IMR-90 (cell line): ENCODE data around the gene CDH23. TPM values are rescaled to one million over a fixed set of nuclear protein-coding genes. Genes with fewer than 3 reads are reported as not detected.

Experiments used
- ATAC-seq: fragments of 200-7000 bp; cut with Tn5 transposase; 2 replicates; pipeline ENCODE4 v1.9.1; 2020; ENCODE audit warnings: low read depth, mild to moderate bottlenecking, moderate library complexity
- BruUV-seq: library from RNA; stranded (reverse); fragments of 400-500 nt; replicated peaks from 2 replicates; lab custom pipeline; 2021; lab: Mats Ljungman, UMichigan
- CTCF ChIA-PET: fragments of 300-600 bp; formaldehyde crosslinking; extraction: SDS; loops from one replicate; lab custom pipeline; 2021; ENCODE audit warnings: antibody characterized with exemption; lab: Yijun Ruan, JAX
- POLR2A ChIA-PET: fragments of 300-600 bp; sonication (Branson Sonifier 250); formaldehyde crosslinking; loops from one replicate; lab custom pipeline; 2022; ENCODE audit warnings: antibody characterized with exemption; ENCODE audit not compliant: unreplicated experiment; lab: Charles Lee
- DNase-seq: peaks from one replicate; pipeline ENCODE4 v3.0.0; 2013
- H2AFZ ChIP-seq: replicated peaks from 2 replicates; pipeline ENCODE3; 2013; ENCODE audit warnings: low read length, mild to moderate bottlenecking; ENCODE audit not compliant: poor library complexity
- H2AK5ac ChIP-seq: 2 replicates; pipeline ENCODE4 v1.6.1; 2013; ENCODE audit warnings: low read depth, low read length, inconsistent platforms
- H2AK9ac ChIP-seq: replicated peaks from 2 replicates; pipeline ENCODE3; 2013; ENCODE audit warnings: mild to moderate bottlenecking, low read depth, low read length, moderate library complexity; ENCODE audit not compliant: poor library complexity
- H2BK120ac ChIP-seq: 2 replicates; pipeline ENCODE4 v1.6.1; 2013; ENCODE audit warnings: low read depth, low read length, inconsistent platforms
- H2BK15ac ChIP-seq: 3 replicates; pipeline ENCODE4 v1.6.1; 2013; ENCODE audit warnings: low read depth, low read length, inconsistent platforms
- H2BK20ac ChIP-seq: 2 replicates; pipeline ENCODE4 v1.6.1; 2013; ENCODE audit warnings: low read depth, mild to moderate bottlenecking, inconsistent platforms, low read length, moderate library complexity
- H2BK5ac ChIP-seq: 2 replicates; pipeline ENCODE4 v1.6.1; 2013; ENCODE audit warnings: mild to moderate bottlenecking, low read depth, low read length, inconsistent platforms; ENCODE audit not compliant: poor library complexity, severe bottlenecking
- H3K14ac ChIP-seq: replicated peaks from 2 replicates; pipeline ENCODE4 v1.6.1; 2013; ENCODE audit warnings: low read depth, low read length, inconsistent platforms
- H3K18ac ChIP-seq: 2 replicates; pipeline ENCODE4 v1.6.1; 2013; ENCODE audit warnings: low read depth, low read length, control low read depth
- H3K23ac ChIP-seq: 2 replicates; pipeline ENCODE4 v1.6.1; 2013; ENCODE audit warnings: low read depth, low read length, inconsistent platforms
- H3K27ac ChIP-seq: 2 replicates; pipeline ENCODE4 v1.5.1; 2013; ENCODE audit warnings: mild to moderate bottlenecking, control low read depth, low read length; ENCODE audit not compliant: insufficient read depth
- H3K27me3 ChIP-seq: 2 replicates; pipeline ENCODE4 v1.6.1; 2013; ENCODE audit warnings: low read length; ENCODE audit not compliant: control insufficient read depth, insufficient read depth
- H3K36me3 ChIP-seq: 2 replicates; pipeline ENCODE4 v1.6.1; 2013; ENCODE audit warnings: low read length, mixed read lengths; ENCODE audit not compliant: control insufficient read depth, insufficient read depth
- H3K4ac ChIP-seq: 2 replicates; pipeline ENCODE4 v1.6.1; 2013; ENCODE audit warnings: low read depth, low read length, inconsistent platforms
- H3K4me1 ChIP-seq: 2 replicates; pipeline ENCODE4 v1.6.1; 2013; ENCODE audit warnings: low read length, mixed read lengths; ENCODE audit not compliant: control insufficient read depth, insufficient read depth
- H3K4me2 ChIP-seq: 2 replicates; pipeline ENCODE4 v1.6.1; 2013; ENCODE audit warnings: low read depth, mild to moderate bottlenecking, control low read depth, low read length, moderate library complexity
- H3K4me3 ChIP-seq: 2 replicates; pipeline ENCODE4 v1.5.1; 2013; ENCODE audit warnings: low read depth, mild to moderate bottlenecking, control low read depth, low read length, moderate library complexity; ENCODE audit not compliant: insufficient read depth
- H3K56ac ChIP-seq: 2 replicates; pipeline ENCODE4 v1.6.1; 2013; ENCODE audit warnings: low read length, inconsistent platforms; ENCODE audit not compliant: insufficient read depth; ENCODE audit errors: extremely low read depth
- H3K79me1 ChIP-seq, 2 experiments: 2 replicates each; pipeline ENCODE4 v1.6.1; 2013; ENCODE audit warnings: low read length in 2 of 2, inconsistent platforms in 1 of 2, low read depth in 1 of 2
- H3K9ac ChIP-seq: 2 replicates; pipeline ENCODE4 v1.6.1; 2013; ENCODE audit warnings: low read depth, low read length, control low read depth
- H3K9me1 ChIP-seq: 2 replicates; pipeline ENCODE4 v1.6.1; 2013; ENCODE audit warnings: low read length, inconsistent platforms; ENCODE audit not compliant: insufficient read depth
- H3K9me3 ChIP-seq: 2 replicates; pipeline ENCODE4 v1.6.1; 2013; ENCODE audit warnings: low read length; ENCODE audit not compliant: control insufficient read depth, insufficient read depth
- H4K20me1 ChIP-seq: 2 replicates; pipeline ENCODE4 v1.6.1; 2013; ENCODE audit warnings: low read length, inconsistent platforms; ENCODE audit not compliant: insufficient read depth
- H4K5ac ChIP-seq: 2 replicates; pipeline ENCODE4 v1.6.1; 2013; ENCODE audit warnings: mild to moderate bottlenecking, low read depth, low read length, control low read depth
- H4K8ac ChIP-seq, 2 experiments: 2 replicates each; pipeline ENCODE4 v1.6.1; 2013; ENCODE audit warnings: low read depth in 2 of 2, low read length in 2 of 2, control low read depth in 1 of 2, inconsistent platforms in 1 of 2
- H4K91ac ChIP-seq: 2 replicates; pipeline ENCODE4 v1.6.1; 2013; ENCODE audit warnings: low read depth, low read length, inconsistent platforms; ENCODE audit not compliant: insufficient read depth
- CTCF ChIP-seq: conservative IDR thresholded peaks from 2 replicates; pipeline ENCODE4 v1.5.1; 2012; ENCODE audit warnings: mild to moderate bottlenecking, low read depth, low read length, improper control_type of control experiment
- FOS ChIP-seq: fragments of 150-350 bp; IDR thresholded peaks from 2 replicates; pipeline ENCODE4 v1.6.1; 2016; ENCODE audit warnings: low read depth, low read length
- MAZ ChIP-seq: IDR thresholded peaks from 2 replicates; pipeline ENCODE4 v1.6.1; 2012; ENCODE audit warnings: low read depth, mild to moderate bottlenecking, low read length, improper control_type of control experiment, moderate library complexity, borderline replicate concordance
- SMC3 ChIP-seq: fragments of 150-350 bp; IDR thresholded peaks from 2 replicates; pipeline ENCODE4 v1.6.1; 2016; ENCODE audit warnings: low read depth, mild to moderate bottlenecking, antibody characterized with exemption, low read length, moderate library complexity
- USF2 ChIP-seq: fragments of 150-350 bp; IDR thresholded peaks from 2 replicates; pipeline ENCODE4 v1.6.1; 2017; ENCODE audit warnings: mild to moderate bottlenecking, antibody characterized with exemption, low read length, low read depth
- WGBS, 2 experiments: methylation state at CpG; one replicate each; pipeline versions ENCODE4 v1.1.5 to v1.1.7; 2013; ENCODE audit warnings: missing lambda C conversion rate in 2 of 2; ENCODE audit not compliant: insufficient read length in 1 of 2; ENCODE audit errors: extremely low coverage in 2 of 2; 5-methylcytosine and 5-hydroxymethylcytosine counted together
- dilution Hi-C: fragments of 300-500 bp; cut with HindIII; formaldehyde crosslinking; loops from one replicate; pipeline ENCODE4 v1.14.3; 2018; ENCODE audit warnings: low sequenced_read_pairs; ENCODE audit not compliant: unreplicated experiment
- in situ Hi-C: fragments of 300-500 bp; cut with MboI; formaldehyde crosslinking; loops from 3 replicates; pipeline ENCODE4 v1.14.3; 2019; ENCODE audit warnings: low sequenced_read_pairs, inconsistent platforms, mixed read lengths
- intact Hi-C: fragments of 100-400 bp; cut with micrococcal nuclease; formaldehyde crosslinking; loops from 2 replicates; pipeline ENCODE4 v1.10.0; 2022
- polyA plus RNA-seq, 3 experiments: library from polyadenylated mRNA; depleted of rRNA; stranded (reverse); fragments of >200 nt; gene quantifications; 2 replicates each; pipeline ENCODE4 v1.2.3, GENCODE V29; 2012; ENCODE audit warnings: low replicate concordance in 1 of 3
- total RNA-seq: library from RNA; depleted of rRNA; stranded (reverse); fragments of >200 nt; gene quantifications from 2 replicates; pipeline ENCODE4 v1.2.3, GENCODE V29; 2012

CDH23 gene
- total and polyA plus RNA-seq, 2 of the 4 experiments (the other 2 are of a cell fraction) = under 0.01 to 0.03 TPM

GRCh38 chr10:71771821-71772617 lies 375.3 kb downstream of the CDH23 start:
- H2BK20ac ChIP-seq = peak overlapping the region; percentile 49; the same call in 1 of the 2 replicates
- intact Hi-C loops = loop anchor here (1.0 to 5.0 kb wide), 2 partner anchors 75 to 458 kb away; no protein-coding TSS in a partner anchor

More at GRCh38 chr10:71771821-71772617, 375.3 kb downstream of the CDH23 start:
- peak; percentile 32 for ATAC-seq
- WGBS, 2 experiments = 0% methylated on average over 1 of the region's 2 CpGs; no CpG with 5 or more reads in 1 of the 2 experiments
- H3K4ac ChIP-seq = peak overlapping the region; percentile 84
- H2BK5ac ChIP-seq = peak overlapping the region; percentile 12
- no peak overlapping the region for H3K4me3 ChIP-seq
- peak; percentile 66 for DNase-seq
- peak overlapping the region; percentile 10; the same call in 1 of the 2 replicates for H4K5ac ChIP-seq
- no peak overlapping the region for H3K56ac ChIP-seq
- BruUV-seq = no TSS peak
- H3K4me2 ChIP-seq = peak overlapping the region; percentile 70
- in situ Hi-C loops (no loop called here), dilution Hi-C loops (no loop called here)
- H2AK5ac ChIP-seq = peak overlapping the region; percentile 88
- H3K36me3 ChIP-seq = no peaks in the 10 kb centered on the region
- ChIA-PET CTCF (no interaction called here), POLR2A (no interaction called here)
- no peaks in the 10 kb centered on the region for H3K9me3 ChIP-seq
- 0 out of 2 replicates have a peak, but pooled peaks cover 2% of the 10 kb centered on the region for H3K27me3 ChIP-seq
- H4K20me1 ChIP-seq = no peaks in the 10 kb centered on the region
- H2AFZ ChIP-seq = peak overlapping the region; percentile 40
- peak overlapping the region; percentile 69; the same call in 1 of the 2 replicates for H2BK120ac ChIP-seq
- H3K14ac ChIP-seq = 0 out of 2 replicates have a peak overlapping the region, but pooled peaks have one; percentile 36
- peaks cover 38% of the 10 kb centered on the region for H3K9me1 ChIP-seq
- peak overlapping the region; percentile 49 to 56; a peak in 3 of 4 replicates for H4K8ac ChIP-seq
- peak overlapping the region; percentile 55; the same call in 1 of the 2 replicates for H3K18ac ChIP-seq
- H2AK9ac ChIP-seq = peak overlapping the region; percentile 70
- peak overlapping the region; percentile 7 for H3K27ac ChIP-seq
- no peak overlapping the region for H3K23ac ChIP-seq
- TF ChIP-seq MAZ (peak; percentile 76; the same call in 1 of the 2 replicates), FOS (peak; percentile 71), CTCF (no peak), SMC3 (no peak), USF2 (no peak)
- H3K4me1 ChIP-seq = peaks cover 44% of the 10 kb centered on the region
- peak overlapping the region; percentile 81 for H4K91ac ChIP-seq
- peaks cover 6 to 23% of the 10 kb centered on the region in 2 experiments; a peak in 2 of 4 replicates for H3K79me1 ChIP-seq
- H2BK15ac ChIP-seq = peak overlapping the region; percentile 80; the same call in 2 of the 3 replicates
- peak overlapping the region; percentile 73 for H3K9ac ChIP-seq
